ENCODE data around the gene CCDC91.
"Not testable (repeated sequence)": the region's sequence is repeated elsewhere in the genome, so short reads cannot be mapped to it uniquely, and the experiment has no call there.

Gene CCDC91

DNA sequence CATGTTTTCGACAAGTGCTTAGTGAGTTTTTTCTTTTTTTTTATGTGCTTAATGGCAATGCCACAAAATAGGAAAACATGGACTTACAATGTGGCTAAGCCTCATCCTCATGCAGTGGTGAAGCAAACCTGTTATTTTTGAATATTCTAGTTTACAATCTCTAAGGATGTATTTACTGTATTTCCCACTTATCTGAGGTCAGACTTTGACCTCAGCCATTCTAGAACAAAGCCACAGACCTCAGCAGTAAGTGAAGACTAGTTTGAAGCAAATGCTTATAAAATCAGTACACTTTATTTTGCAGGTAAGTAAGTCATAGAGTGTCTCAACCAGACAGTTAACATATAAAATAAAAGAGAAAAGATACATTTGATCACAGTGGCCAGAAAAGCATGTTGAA lies 130.1 kb downstream of the CCDC91 start:
- Histone ChIP-seq H3K27me3 (ENCODE audit: insufficient read depth, poor library complexity, severe bottlenecking) (no peaks in the 10 kb centered on the region), H3K27ac (replicated peaks) (no peak overlapping the region), H3K4me3 (replicated peaks; ENCODE audit: insufficient read depth, low read length) (no peak overlapping the region)
- TF ChIP-seq, protein P1, sequence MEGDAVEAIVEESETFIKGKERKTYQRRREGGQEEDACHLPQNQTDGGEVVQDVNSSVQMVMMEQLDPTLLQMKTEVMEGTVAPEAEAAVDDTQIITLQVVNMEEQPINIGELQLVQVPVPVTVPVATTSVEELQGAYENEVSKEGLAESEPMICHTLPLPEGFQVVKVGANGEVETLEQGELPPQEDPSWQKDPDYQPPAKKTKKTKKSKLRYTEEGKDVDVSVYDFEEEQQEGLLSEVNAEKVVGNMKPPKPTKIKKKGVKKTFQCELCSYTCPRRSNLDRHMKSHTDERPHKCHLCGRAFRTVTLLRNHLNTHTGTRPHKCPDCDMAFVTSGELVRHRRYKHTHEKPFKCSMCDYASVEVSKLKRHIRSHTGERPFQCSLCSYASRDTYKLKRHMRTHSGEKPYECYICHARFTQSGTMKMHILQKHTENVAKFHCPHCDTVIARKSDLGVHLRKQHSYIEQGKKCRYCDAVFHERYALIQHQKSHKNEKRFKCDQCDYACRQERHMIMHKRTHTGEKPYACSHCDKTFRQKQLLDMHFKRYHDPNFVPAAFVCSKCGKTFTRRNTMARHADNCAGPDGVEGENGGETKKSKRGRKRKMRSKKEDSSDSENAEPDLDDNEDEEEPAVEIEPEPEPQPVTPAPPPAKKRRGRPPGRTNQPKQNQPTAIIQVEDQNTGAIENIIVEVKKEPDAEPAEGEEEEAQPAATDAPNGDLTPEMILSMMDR (IDR thresholded peaks at IDR 0.05; ENCODE audit: insufficient read depth, low read length) = no peak
- TF ChIP-seq POLR2AphosphoS5 (IDR thresholded peaks at IDR 0.05; ENCODE audit: low read depth) (no peak), GABPA (IDR thresholded peaks at IDR 0.05; ENCODE audit: low read depth) (no peak), SPI1 (IDR thresholded peaks at IDR 0.05; ENCODE audit: borderline replicate concordance, low read depth) (no peak)
- TF ChIP-seq, protein P2, sequence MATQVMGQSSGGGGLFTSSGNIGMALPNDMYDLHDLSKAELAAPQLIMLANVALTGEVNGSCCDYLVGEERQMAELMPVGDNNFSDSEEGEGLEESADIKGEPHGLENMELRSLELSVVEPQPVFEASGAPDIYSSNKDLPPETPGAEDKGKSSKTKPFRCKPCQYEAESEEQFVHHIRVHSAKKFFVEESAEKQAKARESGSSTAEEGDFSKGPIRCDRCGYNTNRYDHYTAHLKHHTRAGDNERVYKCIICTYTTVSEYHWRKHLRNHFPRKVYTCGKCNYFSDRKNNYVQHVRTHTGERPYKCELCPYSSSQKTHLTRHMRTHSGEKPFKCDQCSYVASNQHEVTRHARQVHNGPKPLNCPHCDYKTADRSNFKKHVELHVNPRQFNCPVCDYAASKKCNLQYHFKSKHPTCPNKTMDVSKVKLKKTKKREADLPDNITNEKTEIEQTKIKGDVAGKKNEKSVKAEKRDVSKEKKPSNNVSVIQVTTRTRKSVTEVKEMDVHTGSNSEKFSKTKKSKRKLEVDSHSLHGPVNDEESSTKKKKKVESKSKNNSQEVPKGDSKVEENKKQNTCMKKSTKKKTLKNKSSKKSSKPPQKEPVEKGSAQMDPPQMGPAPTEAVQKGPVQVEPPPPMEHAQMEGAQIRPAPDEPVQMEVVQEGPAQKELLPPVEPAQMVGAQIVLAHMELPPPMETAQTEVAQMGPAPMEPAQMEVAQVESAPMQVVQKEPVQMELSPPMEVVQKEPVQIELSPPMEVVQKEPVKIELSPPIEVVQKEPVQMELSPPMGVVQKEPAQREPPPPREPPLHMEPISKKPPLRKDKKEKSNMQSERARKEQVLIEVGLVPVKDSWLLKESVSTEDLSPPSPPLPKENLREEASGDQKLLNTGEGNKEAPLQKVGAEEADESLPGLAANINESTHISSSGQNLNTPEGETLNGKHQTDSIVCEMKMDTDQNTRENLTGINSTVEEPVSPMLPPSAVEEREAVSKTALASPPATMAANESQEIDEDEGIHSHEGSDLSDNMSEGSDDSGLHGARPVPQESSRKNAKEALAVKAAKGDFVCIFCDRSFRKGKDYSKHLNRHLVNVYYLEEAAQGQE (IDR thresholded peaks at IDR 0.05; ENCODE audit: insufficient replicate concordance, low read depth) = no peak
- DNase-seq (ENCODE audit: low read depth in 1 of 2, low spot score in 1 of 2) = no peak

DNA sequence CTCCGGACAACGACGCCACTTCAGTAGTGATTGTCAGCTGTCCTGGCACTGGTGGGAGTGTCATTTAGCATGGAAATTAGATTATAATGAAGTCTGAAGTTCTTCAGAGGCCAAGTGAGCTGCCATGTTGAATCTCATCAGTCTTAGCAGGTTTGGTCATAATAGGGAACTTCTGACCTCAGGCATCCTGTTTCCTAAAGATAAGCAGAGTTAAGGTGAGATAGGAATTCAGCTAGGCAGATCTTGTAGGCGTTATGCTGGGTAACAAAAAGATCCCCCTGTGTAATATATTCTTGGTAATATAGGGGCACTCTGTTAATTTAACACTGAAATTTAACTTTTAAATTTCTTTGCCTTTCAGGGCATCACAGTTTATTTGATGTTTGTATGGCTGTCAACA lies 137.5 kb downstream of the CCDC91 start:
- no peaks in the 10 kb centered on the region for H3K27me3 ChIP-seq (ENCODE audit: insufficient read depth, poor library complexity, severe bottlenecking)
- H3K4me3 ChIP-seq (replicated peaks; ENCODE audit: insufficient read depth, low read length) = no peak overlapping the region
- DNase-seq (ENCODE audit: low read depth in 1 of 2, low spot score in 1 of 2) = no peak
- TF ChIP-seq, protein P1 (IDR thresholded peaks at IDR 0.05; ENCODE audit: insufficient read depth, low read length) = no peak
- TF ChIP-seq SPI1 (IDR thresholded peaks at IDR 0.05; ENCODE audit: borderline replicate concordance, low read depth) (no peak), POLR2AphosphoS5 (IDR thresholded peaks at IDR 0.05; ENCODE audit: low read depth) (no peak), GABPA (IDR thresholded peaks at IDR 0.05; ENCODE audit: low read depth) (no peak)
- TF ChIP-seq, protein P2 (IDR thresholded peaks at IDR 0.05; ENCODE audit: insufficient replicate concordance, low read depth) = no peak
- H3K27ac ChIP-seq (replicated peaks) = no peak overlapping the region

DNA sequence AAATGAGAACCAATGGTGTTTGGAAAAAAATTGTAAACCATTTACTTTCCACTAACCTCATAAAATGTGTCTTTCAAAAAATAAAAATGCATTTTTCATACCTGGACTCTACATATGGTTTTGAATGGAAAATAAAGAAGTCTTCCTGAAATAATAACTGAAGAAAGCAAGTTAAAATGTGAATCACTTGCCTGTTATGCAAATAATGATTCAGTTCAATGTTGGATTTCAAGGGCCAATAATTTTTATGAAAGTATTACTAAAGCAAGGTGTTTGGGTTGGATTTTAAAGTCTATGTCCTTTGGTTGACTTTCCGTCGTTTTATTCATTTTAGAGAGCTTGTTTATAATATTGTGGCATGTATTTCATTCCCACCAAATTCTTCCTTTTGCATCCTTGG lies 138.7 kb downstream of the CCDC91 start:
- Histone ChIP-seq H3K27ac (replicated peaks) (no peak overlapping the region), H3K27me3 (ENCODE audit: insufficient read depth, poor library complexity, severe bottlenecking) (no peaks in the 10 kb centered on the region), H3K4me3 (replicated peaks; ENCODE audit: insufficient read depth, low read length) (no peak overlapping the region)
- DNase-seq (ENCODE audit: low read depth in 1 of 2, low spot score in 1 of 2) = no peak
- TF ChIP-seq GABPA (IDR thresholded peaks at IDR 0.05; ENCODE audit: low read depth) (no peak), POLR2AphosphoS5 (IDR thresholded peaks at IDR 0.05; ENCODE audit: low read depth) (no peak), SPI1 (IDR thresholded peaks at IDR 0.05; ENCODE audit: borderline replicate concordance, low read depth) (no peak)
- TF ChIP-seq, protein P2 (IDR thresholded peaks at IDR 0.05; ENCODE audit: insufficient replicate concordance, low read depth) = no peak
- TF ChIP-seq, protein P1 (IDR thresholded peaks at IDR 0.05; ENCODE audit: insufficient read depth, low read length) = no peak

DNA sequence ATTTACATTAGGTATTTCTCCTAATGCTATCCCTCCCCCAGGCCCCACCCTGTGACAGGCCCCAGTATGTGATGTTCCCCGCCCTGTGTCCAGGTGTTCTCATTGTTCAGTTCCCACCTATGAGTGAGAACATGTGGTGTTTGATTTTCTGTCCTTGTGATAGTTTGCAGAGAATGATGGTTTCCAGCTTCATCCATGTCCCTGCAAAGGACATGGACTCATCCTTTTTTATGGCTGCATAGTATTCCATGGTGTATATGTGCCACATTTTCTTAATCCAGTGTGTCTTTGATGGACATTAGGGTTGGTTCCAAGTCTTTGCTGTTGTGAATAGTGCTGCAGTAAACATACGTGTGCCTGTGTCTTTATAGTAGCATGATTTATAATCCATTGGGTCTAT lies 139.5 kb downstream of the CCDC91 start:
- not testable (repeated sequence) for H3K27me3 ChIP-seq (ENCODE audit: insufficient read depth, poor library complexity, severe bottlenecking); DNase-seq (ENCODE audit: low read depth in 1 of 2, low spot score in 1 of 2); H3K4me3 ChIP-seq (replicated peaks; ENCODE audit: insufficient read depth, low read length); H3K27ac ChIP-seq (replicated peaks)

DNA sequence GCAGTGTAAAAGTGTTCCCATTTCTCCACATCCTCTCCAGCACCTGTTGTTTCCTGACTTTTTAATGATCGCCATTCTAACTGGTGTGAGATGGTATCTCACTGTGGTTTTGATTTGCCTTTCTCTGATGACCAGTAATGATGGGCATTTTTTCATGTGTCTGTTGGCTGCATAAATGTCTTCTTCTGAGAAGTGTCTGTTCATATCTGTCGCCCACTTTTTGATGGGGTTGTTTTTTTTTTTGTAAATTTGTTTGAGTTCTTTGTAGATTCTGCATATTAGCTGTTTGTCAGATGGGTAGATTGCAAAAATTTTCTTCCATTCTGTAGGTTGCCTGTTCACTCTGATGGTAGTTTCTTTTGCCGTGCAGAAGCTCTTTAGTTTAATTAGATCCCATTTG lies 140.0 kb downstream of the CCDC91 start:
- not testable (repeated sequence) for H3K4me3 ChIP-seq (replicated peaks; ENCODE audit: insufficient read depth, low read length); H3K27me3 ChIP-seq (ENCODE audit: insufficient read depth, poor library complexity, severe bottlenecking); H3K27ac ChIP-seq (replicated peaks); DNase-seq (ENCODE audit: low read depth in 1 of 2, low spot score in 1 of 2)
